Panc1 (cell line): ENCODE measurements around the gene LIX1L.

Experiments used
- POLR2AphosphoS5 ChIP-seq: IDR thresholded peaks from 2 replicates; pipeline ENCODE4 v1.6.1; 2012; ENCODE audit warnings: mild to moderate bottlenecking, low read depth, low read length, moderate library complexity
- SIN3A ChIP-seq: IDR thresholded peaks from 2 replicates; pipeline ENCODE4 v1.6.1; 2012; ENCODE audit warnings: low read depth, mild to moderate bottlenecking, low read length, moderate library complexity, borderline replicate concordance; ENCODE audit not compliant: insufficient read depth
- TCF7L2 ChIP-seq: IDR thresholded peaks from 2 replicates; pipeline ENCODE4 v1.6.1; 2011; ENCODE audit warnings: mild to moderate bottlenecking, low read depth, low read length, inconsistent platforms
- TF ChIP-seq, protein P1 (sequence below): fragments of 450-650 bp; IDR thresholded peaks from 2 replicates; pipeline ENCODE4 v1.5.1; 2017; ENCODE audit warnings: mild to moderate bottlenecking
- TF ChIP-seq, protein P2 (sequence below), 2 experiments: IDR thresholded peaks; 2 replicates each; pipeline ENCODE4 v1.6.1; 2011 to 2012; ENCODE audit warnings: low read depth in 2 of 2, control low read depth in 1 of 2, low read length in 1 of 2, mild to moderate bottlenecking in 1 of 2, moderate library complexity in 1 of 2; ENCODE audit not compliant: insufficient read depth in 1 of 2

DNA sequence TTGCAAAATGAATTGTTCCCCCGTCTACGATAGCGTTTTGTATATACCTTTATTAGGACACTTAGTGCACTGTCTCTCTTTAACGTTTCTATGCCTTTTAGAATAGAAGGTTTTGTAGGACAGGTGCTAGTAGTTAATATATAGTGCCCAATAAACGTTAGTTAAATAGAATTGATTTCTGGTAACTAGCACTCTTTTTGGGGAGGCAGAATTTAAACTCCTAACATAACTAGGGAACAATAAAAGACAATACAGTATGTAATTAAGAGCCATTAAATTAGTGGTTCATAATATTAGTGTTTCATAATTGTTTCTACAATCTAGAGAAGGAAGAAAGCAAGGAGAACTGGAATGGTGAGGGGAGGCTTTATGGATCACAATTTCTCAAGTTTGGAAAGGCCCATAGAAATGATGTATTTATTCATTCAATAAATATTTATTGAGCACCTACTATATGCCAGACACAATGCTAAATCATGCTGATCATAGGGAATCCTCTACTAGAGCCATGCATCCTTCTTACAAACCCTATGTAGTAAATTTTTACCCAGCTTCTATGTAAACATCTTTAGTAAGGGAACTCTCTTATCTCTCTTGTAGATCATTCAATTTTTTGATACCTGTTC, 7.4 kb upstream of the LIX1L start:
- TF ChIP-seq, protein P1, sequence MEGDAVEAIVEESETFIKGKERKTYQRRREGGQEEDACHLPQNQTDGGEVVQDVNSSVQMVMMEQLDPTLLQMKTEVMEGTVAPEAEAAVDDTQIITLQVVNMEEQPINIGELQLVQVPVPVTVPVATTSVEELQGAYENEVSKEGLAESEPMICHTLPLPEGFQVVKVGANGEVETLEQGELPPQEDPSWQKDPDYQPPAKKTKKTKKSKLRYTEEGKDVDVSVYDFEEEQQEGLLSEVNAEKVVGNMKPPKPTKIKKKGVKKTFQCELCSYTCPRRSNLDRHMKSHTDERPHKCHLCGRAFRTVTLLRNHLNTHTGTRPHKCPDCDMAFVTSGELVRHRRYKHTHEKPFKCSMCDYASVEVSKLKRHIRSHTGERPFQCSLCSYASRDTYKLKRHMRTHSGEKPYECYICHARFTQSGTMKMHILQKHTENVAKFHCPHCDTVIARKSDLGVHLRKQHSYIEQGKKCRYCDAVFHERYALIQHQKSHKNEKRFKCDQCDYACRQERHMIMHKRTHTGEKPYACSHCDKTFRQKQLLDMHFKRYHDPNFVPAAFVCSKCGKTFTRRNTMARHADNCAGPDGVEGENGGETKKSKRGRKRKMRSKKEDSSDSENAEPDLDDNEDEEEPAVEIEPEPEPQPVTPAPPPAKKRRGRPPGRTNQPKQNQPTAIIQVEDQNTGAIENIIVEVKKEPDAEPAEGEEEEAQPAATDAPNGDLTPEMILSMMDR: no peak
- TF ChIP-seq TCF7L2: no peak
- no peak for TF ChIP-seq POLR2AphosphoS5
- no peak for TF ChIP-seq SIN3A
- TF ChIP-seq, protein P2, sequence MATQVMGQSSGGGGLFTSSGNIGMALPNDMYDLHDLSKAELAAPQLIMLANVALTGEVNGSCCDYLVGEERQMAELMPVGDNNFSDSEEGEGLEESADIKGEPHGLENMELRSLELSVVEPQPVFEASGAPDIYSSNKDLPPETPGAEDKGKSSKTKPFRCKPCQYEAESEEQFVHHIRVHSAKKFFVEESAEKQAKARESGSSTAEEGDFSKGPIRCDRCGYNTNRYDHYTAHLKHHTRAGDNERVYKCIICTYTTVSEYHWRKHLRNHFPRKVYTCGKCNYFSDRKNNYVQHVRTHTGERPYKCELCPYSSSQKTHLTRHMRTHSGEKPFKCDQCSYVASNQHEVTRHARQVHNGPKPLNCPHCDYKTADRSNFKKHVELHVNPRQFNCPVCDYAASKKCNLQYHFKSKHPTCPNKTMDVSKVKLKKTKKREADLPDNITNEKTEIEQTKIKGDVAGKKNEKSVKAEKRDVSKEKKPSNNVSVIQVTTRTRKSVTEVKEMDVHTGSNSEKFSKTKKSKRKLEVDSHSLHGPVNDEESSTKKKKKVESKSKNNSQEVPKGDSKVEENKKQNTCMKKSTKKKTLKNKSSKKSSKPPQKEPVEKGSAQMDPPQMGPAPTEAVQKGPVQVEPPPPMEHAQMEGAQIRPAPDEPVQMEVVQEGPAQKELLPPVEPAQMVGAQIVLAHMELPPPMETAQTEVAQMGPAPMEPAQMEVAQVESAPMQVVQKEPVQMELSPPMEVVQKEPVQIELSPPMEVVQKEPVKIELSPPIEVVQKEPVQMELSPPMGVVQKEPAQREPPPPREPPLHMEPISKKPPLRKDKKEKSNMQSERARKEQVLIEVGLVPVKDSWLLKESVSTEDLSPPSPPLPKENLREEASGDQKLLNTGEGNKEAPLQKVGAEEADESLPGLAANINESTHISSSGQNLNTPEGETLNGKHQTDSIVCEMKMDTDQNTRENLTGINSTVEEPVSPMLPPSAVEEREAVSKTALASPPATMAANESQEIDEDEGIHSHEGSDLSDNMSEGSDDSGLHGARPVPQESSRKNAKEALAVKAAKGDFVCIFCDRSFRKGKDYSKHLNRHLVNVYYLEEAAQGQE (IDR thresholded peaks at IDR 0.05; ENCODE audit: insufficient read depth in 1 of 2, low read depth in 2 of 2, low read length in 1 of 2): no peak
